HepG2 (cell line): Measurements from ENCODE around the gene HOXA6.

Source experiments
- CTCF ChIP-seq: sonication (generic); formaldehyde crosslinking; IDR thresholded peaks from 2 replicates; pipeline ENCODE4 v1.5.0; 2020; ENCODE audit warnings: mild to moderate bottlenecking, missing genetic modification reagents, moderate library complexity
- EZH2 ChIP-seq: conservative IDR thresholded peaks from 2 replicates; pipeline ENCODE4 v1.6.1; 2012; ENCODE audit warnings: mild to moderate bottlenecking, low read depth, low read length, moderate library complexity
- KDM1A ChIP-seq: IDR thresholded peaks from 2 replicates; pipeline ENCODE4 v1.6.1; 2016; ENCODE audit warnings: missing compliant biosample characterization
- KDM5A ChIP-seq: fragments of 200-600 bp; sonication (generic); IDR thresholded peaks from 2 replicates; pipeline ENCODE4 v1.7.0; 2018; ENCODE audit warnings: antibody characterized with exemption, mild to moderate bottlenecking, low read length, borderline replicate concordance
- SIX4 ChIP-seq: sonication (generic); formaldehyde crosslinking; IDR thresholded peaks from 2 replicates; pipeline ENCODE4 v1.4.0; 2020; ENCODE audit warnings: missing genetic modification reagents
- TBX3 ChIP-seq: fragments of 450-650 bp; IDR thresholded peaks from 2 replicates; pipeline ENCODE4 v1.6.1; 2017; ENCODE audit warnings: antibody characterized with exemption, mild to moderate bottlenecking, inconsistent platforms, borderline replicate concordance
- ZNF562 ChIP-seq: sonication (generic); formaldehyde crosslinking; IDR thresholded peaks from 2 replicates; pipeline ENCODE4 v1.8.0; 2022; ENCODE audit warnings: missing genetic modification reagents, borderline replicate concordance
- ZNF674 ChIP-seq: sonication (generic); formaldehyde crosslinking; IDR thresholded peaks from 2 replicates; pipeline ENCODE4 v1.5.0; 2020; ENCODE audit warnings: low read depth, mild to moderate bottlenecking, missing genetic modification reagents
- ZZZ3 ChIP-seq: sonication (generic); formaldehyde crosslinking; IDR thresholded peaks from 2 replicates; pipeline ENCODE4 v1.4.0; 2020; ENCODE audit warnings: missing genetic modification reagents, mild to moderate bottlenecking, borderline replicate concordance

GRCh38 chr7:27143950-27144780 is 3.4 kb downstream of the HOXA6 start:
- no peak for TF ChIP-seq CTCF (CRISPR knock-in tag)
- TF ChIP-seq EZH2, result no peak
- no peak for TF ChIP-seq KDM1A
- TF ChIP-seq ZNF562, result no peak
- no peak for TF ChIP-seq ZZZ3
- no peak for TF ChIP-seq SIX4
- no peak for TF ChIP-seq ZNF674 (CRISPR knock-in tag)
- TF ChIP-seq KDM5A, result no peak
- TF ChIP-seq TBX3, result no peak
